Activated T-cell treated with anti-CD3 and anti-CD28 coated beads for 4 hours (primary cell): ENCODE results near the gene TEX13B.
"Not testable (repeated sequence)": the region's sequence is repeated elsewhere in the genome, so short reads cannot be mapped to it uniquely, and the experiment has no call there.

Experiments used
- DNase-seq: peaks from one replicate; pipeline ENCODE4 v3.0.0-alpha.2; 2020

The TEX13B gene, protein sequence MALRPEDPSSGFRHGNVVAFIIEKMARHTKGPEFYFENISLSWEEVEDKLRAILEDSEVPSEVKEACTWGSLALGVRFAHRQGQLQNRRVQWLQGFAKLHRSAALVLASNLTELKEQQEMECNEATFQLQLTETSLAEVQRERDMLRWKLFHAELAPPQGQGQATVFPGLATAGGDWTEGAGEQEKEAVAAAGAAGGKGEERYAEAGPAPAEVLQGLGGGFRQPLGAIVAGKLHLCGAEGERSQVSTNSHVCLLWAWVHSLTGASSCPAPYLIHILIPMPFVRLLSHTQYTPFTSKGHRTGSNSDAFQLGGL

DNA sequence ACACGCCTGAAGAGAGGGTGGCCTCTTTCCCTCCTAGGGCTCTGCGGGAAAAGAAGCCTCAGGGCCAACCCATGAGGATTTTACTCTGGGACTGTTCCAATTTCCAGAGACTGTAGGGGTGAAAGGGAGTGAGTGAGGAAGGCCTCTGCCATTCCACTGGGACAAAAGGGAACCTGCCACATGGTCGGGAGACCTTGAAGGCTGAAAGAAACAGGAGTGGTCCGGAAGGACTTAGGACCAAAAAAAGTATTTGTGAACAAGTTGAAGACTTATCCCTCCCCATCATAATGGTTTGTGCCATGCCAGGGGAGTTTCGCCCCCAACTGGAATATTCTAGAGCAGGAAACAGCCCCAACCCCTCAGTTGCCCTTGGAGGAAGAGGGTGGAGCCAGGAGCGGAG is at the start of gene TEX13B:
Gene TEX13B (minus strand): TSS at position 15 of the 400 bp plus-strand sequence. CDS start 243 bp downstream, outside the sequence.
- DNase-seq, result no peak

GRCh38 chrX:108029928-108030711 is 48.0 kb upstream of the TEX13B start:
- DNase-seq, result no peak

- DNase-seq, result no peak
Observed at GRCh38 chrX:108028854-108029253, 46.7 kb upstream of the TEX13B start.

DNA sequence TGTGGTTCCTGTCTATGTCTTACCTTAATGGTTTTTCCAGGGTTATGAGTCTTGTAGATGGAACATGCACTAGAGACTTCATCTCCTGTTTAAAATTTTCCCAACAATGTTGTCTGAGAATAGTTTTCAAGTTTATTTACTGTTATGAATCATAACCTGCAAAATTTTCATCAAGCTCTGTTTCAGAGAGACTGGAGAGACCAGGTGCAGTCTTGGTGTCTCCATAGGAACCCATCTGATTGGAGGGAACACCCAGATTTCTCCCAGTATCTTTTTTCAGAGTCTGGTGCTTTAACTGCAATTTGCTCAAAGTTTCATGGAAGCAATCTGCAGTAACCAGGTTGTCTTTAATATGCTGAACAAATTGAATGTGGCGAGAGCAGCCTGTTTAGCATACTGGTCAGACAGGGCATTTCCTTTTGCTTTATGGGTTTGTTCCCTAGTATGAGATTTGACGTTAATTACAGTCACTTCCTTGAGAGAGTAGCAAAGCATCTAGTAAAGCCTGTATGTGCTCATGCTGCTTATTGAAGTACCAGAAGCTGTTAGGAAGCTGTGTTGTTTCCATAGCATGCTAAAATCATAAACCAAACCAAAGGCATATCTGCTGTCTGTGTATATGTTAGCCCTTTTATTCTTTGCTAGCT is 43.9 kb upstream of the TEX13B start:
- DNase-seq, result no peak

DNA sequence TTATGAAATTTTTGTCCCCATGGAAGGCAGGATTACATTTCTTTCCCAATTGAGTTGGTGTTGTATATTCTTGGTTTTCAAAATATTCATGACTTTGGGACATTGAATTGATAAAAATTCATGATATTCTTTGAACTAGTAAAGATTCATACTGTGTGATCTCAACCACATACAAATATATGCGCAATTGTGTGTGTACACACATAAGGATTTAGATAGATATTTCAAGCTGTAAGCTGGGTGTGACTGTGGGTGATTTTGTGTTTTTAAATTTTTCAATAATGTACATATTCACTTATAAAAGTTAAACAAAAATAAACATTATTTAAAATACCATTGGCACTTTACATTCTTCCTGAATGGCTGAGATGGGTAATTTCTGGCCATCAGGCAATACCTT is 43.2 kb upstream of the TEX13B start:
- DNase-seq, result no peak

DNA sequence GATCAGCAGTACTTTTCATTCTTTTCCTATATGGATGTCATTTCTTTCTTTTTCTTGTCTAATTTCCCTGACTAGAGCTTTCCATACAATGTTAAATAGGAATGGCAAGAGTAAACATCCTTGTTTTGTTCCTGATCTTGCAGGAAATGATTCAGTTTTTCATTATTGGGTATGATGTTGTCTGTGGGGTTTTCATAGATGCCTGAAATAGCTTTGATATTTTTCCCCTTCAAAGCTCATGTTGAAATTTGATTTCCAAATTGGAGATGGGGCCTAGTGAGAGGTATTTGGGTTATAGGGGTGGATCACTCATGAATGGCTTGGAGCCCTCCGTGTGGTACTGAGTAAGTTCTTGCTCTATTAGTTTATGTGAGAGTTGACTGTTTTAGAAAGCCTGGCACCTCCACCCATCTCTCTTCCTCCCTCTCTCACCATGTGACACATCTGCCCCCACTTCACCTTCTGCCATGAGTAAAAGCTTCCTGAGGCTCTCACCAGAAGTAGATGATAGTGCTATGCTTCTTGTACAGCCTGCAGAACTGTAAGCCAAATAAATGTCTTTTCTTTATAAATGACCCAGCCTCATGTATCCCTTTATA is 40.4 kb upstream of the TEX13B start:
- no peak for DNase-seq

DNA sequence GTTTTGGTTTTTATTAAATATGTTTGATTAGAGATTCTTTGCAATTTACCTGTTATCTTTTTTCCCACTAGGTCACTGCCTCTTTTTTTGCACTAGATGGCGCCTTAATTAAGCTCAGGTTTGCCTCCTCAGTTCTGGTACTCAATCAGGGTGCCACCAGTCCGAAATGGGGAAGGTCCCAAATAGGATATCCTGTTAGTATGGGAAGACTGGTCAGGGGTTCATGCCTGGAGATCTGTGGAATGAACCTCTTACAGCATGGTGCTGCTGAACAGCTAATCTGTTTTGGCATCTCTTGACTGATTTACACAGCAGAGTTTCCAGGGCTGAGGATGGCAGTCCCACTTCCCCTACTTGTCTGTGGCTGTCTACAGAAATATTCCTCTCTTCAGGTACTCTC is 38.5 kb upstream of the TEX13B start:
- no peak for DNase-seq

DNA sequence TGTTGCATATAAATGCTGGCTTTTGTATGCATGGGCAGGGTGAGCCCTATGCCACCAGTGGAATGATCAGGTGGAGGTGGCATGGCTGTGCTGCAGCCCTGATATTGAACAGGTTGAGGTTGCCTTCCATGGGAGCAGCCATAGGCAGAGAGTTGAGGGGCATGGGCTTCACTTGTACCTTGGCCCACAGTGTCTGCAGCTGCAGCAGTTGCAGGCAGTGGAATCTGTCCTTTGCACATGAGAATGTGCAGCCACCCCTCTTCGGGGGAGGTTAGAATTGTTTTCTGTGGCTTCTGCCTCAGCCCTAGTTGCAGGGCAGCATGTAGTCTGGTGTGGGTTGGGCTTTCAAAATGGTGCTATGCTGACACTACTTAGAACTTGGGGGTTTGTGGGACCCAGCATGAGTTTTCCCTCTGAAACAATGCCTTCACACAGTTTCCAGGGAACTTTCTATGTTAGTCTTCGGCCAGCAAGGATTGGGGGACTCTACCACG is 37.3 kb upstream of the TEX13B start:
- no peak for DNase-seq

DNA sequence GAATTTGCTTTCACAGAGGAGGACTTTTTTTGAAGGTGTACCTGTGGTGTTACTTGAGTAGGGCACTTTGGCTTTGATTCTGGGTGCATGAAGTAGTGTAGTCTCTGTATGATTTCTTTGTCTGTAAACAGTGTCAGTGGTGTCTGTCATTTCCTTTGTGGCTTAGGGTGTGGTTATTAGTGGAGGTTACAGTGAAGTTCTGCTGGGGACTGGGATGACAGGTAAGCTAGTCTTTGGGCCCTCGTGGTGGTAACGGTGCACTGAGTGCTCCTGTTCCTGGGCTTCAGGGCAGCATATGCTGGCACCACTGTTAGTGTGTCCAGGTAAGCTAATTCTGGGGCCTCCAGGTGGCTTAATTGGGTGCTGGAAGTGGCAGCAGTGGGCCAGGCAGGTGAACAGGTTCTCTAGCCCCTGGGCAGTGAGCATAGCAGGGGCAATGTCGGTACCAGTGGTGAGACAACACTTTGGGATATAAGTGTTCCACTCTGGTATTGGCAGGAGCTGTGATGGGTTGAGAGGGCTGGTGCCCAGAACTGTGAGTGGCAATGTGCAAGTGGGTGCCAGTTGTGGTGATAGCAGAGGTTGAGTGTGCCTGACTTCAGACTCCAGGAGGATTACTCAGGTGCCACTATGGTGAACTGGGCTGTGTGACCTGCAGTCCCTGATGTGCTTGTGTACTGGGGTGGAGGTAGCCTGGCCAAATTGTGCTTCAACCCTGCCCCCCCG is 36.6 kb upstream of the TEX13B start:
- no peak for DNase-seq

GRCh38 chrX:108001218-108001814 is 19.1 kb upstream of the TEX13B start:
- no peak for DNase-seq

- no peak for DNase-seq
Observed at GRCh38 chrX:108000751-108001150, 18.6 kb upstream of the TEX13B start.

GRCh38 chrX:107996124-107996523 is 14.0 kb upstream of the TEX13B start:
- no peak for DNase-seq

- DNase-seq, result no peak
Observed at GRCh38 chrX:107985033-107985432, 2.9 kb upstream of the TEX13B start.

DNA sequence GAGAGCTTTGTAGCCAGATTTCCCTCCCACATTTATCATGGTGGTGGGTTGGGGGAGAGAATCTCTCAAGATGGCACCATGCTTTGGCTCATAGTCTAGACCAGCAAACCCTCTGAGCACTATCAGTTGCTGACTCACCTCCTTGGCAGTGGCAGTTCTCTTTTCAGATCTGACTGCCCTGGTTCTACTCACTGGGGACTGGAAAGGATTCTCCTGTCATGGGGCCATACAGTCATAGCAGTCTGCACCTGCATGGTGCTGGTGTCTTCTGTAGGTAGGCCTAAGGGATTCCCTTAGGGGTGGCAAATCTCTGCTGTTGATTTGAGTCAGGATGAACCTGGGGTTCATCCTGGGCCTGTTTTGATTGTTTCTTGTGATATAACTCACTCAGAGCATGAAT is 2.6 kb downstream of the TEX13B start:
- DNase-seq, result no peak

- no peak for DNase-seq
Observed at GRCh38 chrX:107978707-107979307, 3.4 kb downstream of the TEX13B start.

- DNase-seq, result no peak
Observed at GRCh38 chrX:107978071-107978470, 4.1 kb downstream of the TEX13B start.

DNA sequence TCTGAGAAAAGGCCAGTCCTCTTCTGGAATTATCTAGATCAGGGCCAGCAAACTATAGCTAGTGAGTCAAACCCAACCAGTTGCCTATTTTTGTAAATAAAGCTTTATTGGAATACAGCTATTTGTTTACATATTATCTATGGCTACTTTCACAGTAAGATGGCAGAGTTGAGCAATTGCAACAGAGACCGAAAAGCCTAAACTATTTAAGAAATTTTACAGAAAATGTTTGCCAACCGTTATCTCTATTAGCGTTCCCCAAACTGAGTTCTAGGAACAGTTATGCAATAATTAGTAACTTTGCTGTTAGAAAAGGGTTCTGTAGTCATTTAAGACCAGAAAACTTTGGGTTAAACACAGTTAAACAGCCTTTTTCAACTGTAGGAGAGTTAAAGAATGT is 10.5 kb downstream of the TEX13B start:
- no peak for DNase-seq

- DNase-seq, result no peak
Observed at GRCh38 chrX:107970073-107970472, 12.1 kb downstream of the TEX13B start.

- no peak for DNase-seq
Observed at GRCh38 chrX:107968623-107969022, 13.5 kb downstream of the TEX13B start.

DNA sequence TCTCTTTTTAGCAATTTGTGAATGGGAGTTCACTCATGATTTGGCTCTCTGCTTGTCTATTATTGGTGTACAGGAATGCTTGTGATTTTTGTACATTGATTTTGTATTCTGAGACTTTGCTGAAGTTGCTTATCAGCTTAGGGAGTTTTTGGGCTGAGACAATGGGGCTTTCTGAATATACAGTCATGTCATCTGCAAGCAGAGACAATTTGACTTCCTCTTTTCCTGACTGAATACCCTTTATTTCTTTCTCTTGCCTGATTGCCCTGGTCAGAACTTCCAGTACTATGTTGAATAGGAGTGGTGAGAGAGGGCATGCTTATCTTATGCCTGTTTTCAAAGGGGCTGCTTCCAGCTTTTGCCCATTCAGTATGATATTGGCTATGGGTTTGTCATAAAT is 26.8 kb downstream of the TEX13B start:
- DNase-seq, result not testable (repeated sequence)

DNA sequence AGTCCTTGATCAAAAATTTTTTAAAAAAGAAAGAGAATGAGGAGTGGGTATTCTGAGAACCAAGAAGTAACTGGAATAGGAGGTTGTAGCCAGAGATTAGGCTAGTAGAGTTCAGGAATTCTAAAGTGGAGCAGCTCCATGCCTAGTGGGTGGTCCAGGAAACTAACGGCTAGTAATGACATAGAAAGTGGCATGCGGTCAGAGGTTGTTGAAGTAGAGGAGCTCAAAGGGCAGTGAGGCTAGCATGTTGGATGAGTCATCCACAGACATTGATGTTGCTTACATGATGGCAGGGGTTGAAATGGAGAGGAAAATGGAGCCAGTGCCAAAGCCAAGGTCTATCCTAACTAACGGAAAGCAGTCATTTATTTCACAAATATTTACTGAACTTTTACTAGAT is 42.1 kb downstream of the TEX13B start:
- DNase-seq, result no peak

DNA sequence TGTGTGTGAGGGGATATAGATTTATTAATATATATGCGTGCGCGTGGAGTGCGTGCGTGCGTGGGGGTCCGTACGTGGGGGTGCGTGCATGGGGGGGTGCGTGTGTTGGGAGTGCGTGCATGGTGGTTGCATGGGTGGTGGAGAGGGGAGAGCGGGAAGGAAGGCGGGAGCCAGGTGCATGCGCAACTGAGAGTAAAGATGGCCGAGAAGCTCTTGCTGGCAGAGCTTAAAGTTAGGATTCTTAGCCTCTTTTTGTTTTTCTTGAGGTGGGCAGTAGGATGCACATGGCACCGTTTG is 45.8 kb downstream of the TEX13B start:
- no peak for DNase-seq
